ENCODE measurements around the gene RNF44.
A peak's percentile ranks its signal among the peaks of the same experiment; 100 is the strongest.

Gene RNF44

DNA sequence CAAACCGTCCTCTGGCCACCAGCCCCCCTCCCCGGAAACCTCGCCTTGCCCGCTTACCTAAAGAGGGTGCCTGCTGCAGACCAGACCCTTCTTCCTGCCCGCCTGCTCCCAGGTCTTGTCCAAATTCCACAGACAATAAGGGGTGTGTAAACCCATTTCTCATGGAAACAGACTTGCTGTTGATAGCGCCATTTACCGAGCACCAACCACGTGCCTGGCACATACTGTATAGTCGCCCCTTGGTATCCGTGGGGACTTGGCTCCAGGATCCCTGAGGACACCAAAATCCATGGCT lies 37.0 kb upstream of the RNF44 start:
- Histone ChIP-seq H3K27me3 (ENCODE audit: insufficient read depth, poor library complexity, severe bottlenecking) (no peaks in the 10 kb centered on the region), H3K27ac (replicated peaks) (no peak overlapping the region), H3K4me3 (replicated peaks; ENCODE audit: insufficient read depth, low read length) (no peak overlapping the region)
- TF ChIP-seq GABPA (IDR thresholded peaks at IDR 0.05; ENCODE audit: low read depth) (no peak), CTCF (IDR thresholded peaks at IDR 0.05; ENCODE audit: insufficient read depth, low read length) (no peak), POLR2AphosphoS5 (IDR thresholded peaks at IDR 0.05; ENCODE audit: low read depth) (no peak), REST (IDR thresholded peaks at IDR 0.05; ENCODE audit: insufficient replicate concordance, low read depth) (no peak)
- DNase-seq (ENCODE audit: low read depth in 1 of 2, low spot score in 1 of 2), result no peak

GRCh38 chr5:176573564-176574296 lies 36.5 kb upstream of the RNF44 start:
- Histone ChIP-seq H3K27me3 (ENCODE audit: insufficient read depth, poor library complexity, severe bottlenecking) (no peaks in the 10 kb centered on the region), H3K27ac (replicated peaks) (no peak overlapping the region), H3K4me3 (replicated peaks; ENCODE audit: insufficient read depth, low read length) (no peak overlapping the region)
- peak in 1 of 2 experiments; percentile 54 for DNase-seq (ENCODE audit: low read depth in 1 of 2, low spot score in 1 of 2)
- TF ChIP-seq POLR2AphosphoS5 (IDR thresholded peaks at IDR 0.05; ENCODE audit: low read depth), result no peak
- TF ChIP-seq GABPA (IDR thresholded peaks at IDR 0.05; ENCODE audit: low read depth), result no peak
- peak; percentile 77 for TF ChIP-seq CTCF (IDR thresholded peaks at IDR 0.05; ENCODE audit: insufficient read depth, low read length)
- TF ChIP-seq REST (IDR thresholded peaks at IDR 0.05; ENCODE audit: insufficient replicate concordance, low read depth), result no peak
- TF ChIP-seq SPI1 (IDR thresholded peaks at IDR 0.05; ENCODE audit: borderline replicate concordance, low read depth), result no peak

DNA sequence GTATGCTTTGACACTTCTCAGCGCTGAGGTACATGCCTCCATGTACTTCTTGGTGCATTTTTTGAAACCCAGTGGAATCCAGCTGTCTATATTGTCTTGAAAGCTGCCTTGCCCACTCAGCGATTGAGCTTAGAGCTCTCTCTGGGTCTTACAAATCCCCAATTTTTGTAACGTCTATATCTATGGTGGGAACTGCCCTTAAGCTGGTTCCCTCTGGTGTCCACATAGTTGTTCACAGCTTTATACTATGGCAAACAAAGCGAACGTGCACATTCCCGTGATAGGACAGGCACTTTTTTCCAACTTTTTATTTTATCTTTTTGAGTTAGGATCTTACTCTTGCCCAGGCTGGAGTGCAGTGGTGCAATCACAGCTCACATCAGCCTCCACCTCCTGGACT lies 32.8 kb upstream of the RNF44 start:
- Histone ChIP-seq H3K27ac (replicated peaks) (no peak overlapping the region), H3K27me3 (ENCODE audit: insufficient read depth, poor library complexity, severe bottlenecking) (no peaks in the 10 kb centered on the region), H3K4me3 (replicated peaks; ENCODE audit: insufficient read depth, low read length) (no peak overlapping the region)
- TF ChIP-seq POLR2AphosphoS5 (IDR thresholded peaks at IDR 0.05; ENCODE audit: low read depth), result no peak
- TF ChIP-seq REST (IDR thresholded peaks at IDR 0.05; ENCODE audit: insufficient replicate concordance, low read depth), result no peak
- TF ChIP-seq CTCF (IDR thresholded peaks at IDR 0.05; ENCODE audit: insufficient read depth, low read length), result no peak
- TF ChIP-seq SPI1 (IDR thresholded peaks at IDR 0.05; ENCODE audit: borderline replicate concordance, low read depth), result no peak
- no peak for TF ChIP-seq GABPA (IDR thresholded peaks at IDR 0.05; ENCODE audit: low read depth)
- DNase-seq (ENCODE audit: low read depth in 1 of 2, low spot score in 1 of 2), result no peak
